ENCODE data around the gene PCDHB4. TPM values are rescaled to one million over a fixed set of nuclear protein-coding genes. Genes with fewer than 3 reads are reported as not detected.
A peak's percentile ranks its signal among the peaks of the same experiment; 100 is the strongest.
"Not testable (repeated sequence)": the region's sequence is repeated elsewhere in the genome, so short reads cannot be mapped to it uniquely, and the experiment has no call there.

The PCDHB4 gene
- total RNA-seq, 1 experiment from 2014 or later, result 2.6 TPM

- Mint-ChIP-seq H3K36me3 (peaks cover 35% of the 10 kb centered on the region), H3K9me3 (peaks cover 3% of the 10 kb centered on the region; the same call in 1 of the 2 replicates), H3K4me3 (peak within 1 kb of the TSS; percentile 80), H3K4me1 (peaks cover 14% of the 10 kb centered on the region), H3K27ac (peak within 1 kb of the TSS; percentile 98), H3K27me3 (ENCODE audit: low read depth) (no peaks in the 10 kb centered on the region)
- ChIA-PET CTCF (interaction anchor here (0.7 to 1.3 kb wide), 8 partner anchors 14 to 464 kb away, joined by 3 to 7 read pairs (median 3); partner anchors contain the start of genes PCDHA12, PCDHB11 and PCDHB16), POLR2A (no interaction called here)
- peak; percentile 88 for DNase-seq (ENCODE audit: low spot score)
- peak; percentile 90 for ATAC-seq
- TF ChIP-seq, protein P1, sequence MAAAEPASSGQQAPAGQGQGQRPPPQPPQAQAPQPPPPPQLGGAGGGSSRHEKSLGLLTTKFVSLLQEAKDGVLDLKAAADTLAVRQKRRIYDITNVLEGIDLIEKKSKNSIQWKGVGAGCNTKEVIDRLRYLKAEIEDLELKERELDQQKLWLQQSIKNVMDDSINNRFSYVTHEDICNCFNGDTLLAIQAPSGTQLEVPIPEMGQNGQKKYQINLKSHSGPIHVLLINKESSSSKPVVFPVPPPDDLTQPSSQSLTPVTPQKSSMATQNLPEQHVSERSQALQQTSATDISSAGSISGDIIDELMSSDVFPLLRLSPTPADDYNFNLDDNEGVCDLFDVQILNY (CRISPR knock-in tag; IDR thresholded peaks at IDR 0.05), result no peak
- TF ChIP-seq CREM (CRISPR knock-in tag; IDR thresholded peaks at IDR 0.05), result no peak
- peak; percentile 71 for TF ChIP-seq CTCF (IDR thresholded peaks at IDR 0.05)
Measured at GRCh38 chr5:141100243-141100805, 21.3 kb upstream of the PCDHB4 start, which contains the start of gene PCDHB3. TSS of gene PCDHB3 (plus strand) at chr5:141100473. CDS start at chr5:141100650, 177 bp downstream.

GRCh38 chr5:141101059-141101458, 20.6 kb upstream of the PCDHB4 start:
- H3K4me1 Mint-ChIP-seq, result peaks cover 8% of the 10 kb centered on the region
- H3K27ac Mint-ChIP-seq, result 0 out of 2 replicates have a peak overlapping the region, but pooled peaks have one; percentile 44
- ChIA-PET CTCF (interaction anchor here (0.7 to 1.3 kb wide), 8 partner anchors 15 to 463 kb away, joined by 3 to 7 read pairs (median 3); partner anchors contain the start of genes PCDHA12, PCDHB11 and PCDHB16), POLR2A (no interaction called here)
- DNase-seq (ENCODE audit: low spot score), result no peak
- H3K9me3 Mint-ChIP-seq, result no peaks in the 10 kb centered on the region
- no peaks in the 10 kb centered on the region for H3K27me3 Mint-ChIP-seq (ENCODE audit: low read depth)
- TF ChIP-seq ZNF232 (CRISPR knock-in tag; IDR thresholded peaks at IDR 0.05) (no peak), SMAD4 (CRISPR knock-in tag; IDR thresholded peaks at IDR 0.05) (no peak), FOXK1 (CRISPR knock-in tag; IDR thresholded peaks at IDR 0.05) (no peak), HMGA2 (CRISPR knock-in tag; IDR thresholded peaks at IDR 0.05) (no peak), OVOL2 (CRISPR knock-in tag; IDR thresholded peaks at IDR 0.05; ENCODE audit: borderline replicate concordance) (no peak), JUN (CRISPR knock-in tag; IDR thresholded peaks at IDR 0.05) (no peak), CTCF (IDR thresholded peaks at IDR 0.05) (no peak), NFE2L1 (CRISPR knock-in tag; IDR thresholded peaks at IDR 0.05) (no peak), ZMAT4 (CRISPR knock-in tag; IDR thresholded peaks at IDR 0.05) (no peak), JAZF1 (CRISPR knock-in tag; IDR thresholded peaks at IDR 0.05) (no peak), ESRRA (CRISPR knock-in tag; IDR thresholded peaks at IDR 0.05; ENCODE audit: borderline replicate concordance) (no peak), CREM (CRISPR knock-in tag; IDR thresholded peaks at IDR 0.05) (no peak), ZBTB21 (CRISPR knock-in tag; IDR thresholded peaks at IDR 0.05; ENCODE audit: borderline replicate concordance) (no peak)
- TF ChIP-seq, protein P2, sequence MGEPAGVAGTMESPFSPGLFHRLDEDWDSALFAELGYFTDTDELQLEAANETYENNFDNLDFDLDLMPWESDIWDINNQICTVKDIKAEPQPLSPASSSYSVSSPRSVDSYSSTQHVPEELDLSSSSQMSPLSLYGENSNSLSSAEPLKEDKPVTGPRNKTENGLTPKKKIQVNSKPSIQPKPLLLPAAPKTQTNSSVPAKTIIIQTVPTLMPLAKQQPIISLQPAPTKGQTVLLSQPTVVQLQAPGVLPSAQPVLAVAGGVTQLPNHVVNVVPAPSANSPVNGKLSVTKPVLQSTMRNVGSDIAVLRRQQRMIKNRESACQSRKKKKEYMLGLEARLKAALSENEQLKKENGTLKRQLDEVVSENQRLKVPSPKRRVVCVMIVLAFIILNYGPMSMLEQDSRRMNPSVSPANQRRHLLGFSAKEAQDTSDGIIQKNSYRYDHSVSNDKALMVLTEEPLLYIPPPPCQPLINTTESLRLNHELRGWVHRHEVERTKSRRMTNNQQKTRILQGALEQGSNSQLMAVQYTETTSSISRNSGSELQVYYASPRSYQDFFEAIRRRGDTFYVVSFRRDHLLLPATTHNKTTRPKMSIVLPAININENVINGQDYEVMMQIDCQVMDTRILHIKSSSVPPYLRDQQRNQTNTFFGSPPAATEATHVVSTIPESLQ (CRISPR knock-in tag; IDR thresholded peaks at IDR 0.05), result no peak
- TF ChIP-seq, protein P3, sequence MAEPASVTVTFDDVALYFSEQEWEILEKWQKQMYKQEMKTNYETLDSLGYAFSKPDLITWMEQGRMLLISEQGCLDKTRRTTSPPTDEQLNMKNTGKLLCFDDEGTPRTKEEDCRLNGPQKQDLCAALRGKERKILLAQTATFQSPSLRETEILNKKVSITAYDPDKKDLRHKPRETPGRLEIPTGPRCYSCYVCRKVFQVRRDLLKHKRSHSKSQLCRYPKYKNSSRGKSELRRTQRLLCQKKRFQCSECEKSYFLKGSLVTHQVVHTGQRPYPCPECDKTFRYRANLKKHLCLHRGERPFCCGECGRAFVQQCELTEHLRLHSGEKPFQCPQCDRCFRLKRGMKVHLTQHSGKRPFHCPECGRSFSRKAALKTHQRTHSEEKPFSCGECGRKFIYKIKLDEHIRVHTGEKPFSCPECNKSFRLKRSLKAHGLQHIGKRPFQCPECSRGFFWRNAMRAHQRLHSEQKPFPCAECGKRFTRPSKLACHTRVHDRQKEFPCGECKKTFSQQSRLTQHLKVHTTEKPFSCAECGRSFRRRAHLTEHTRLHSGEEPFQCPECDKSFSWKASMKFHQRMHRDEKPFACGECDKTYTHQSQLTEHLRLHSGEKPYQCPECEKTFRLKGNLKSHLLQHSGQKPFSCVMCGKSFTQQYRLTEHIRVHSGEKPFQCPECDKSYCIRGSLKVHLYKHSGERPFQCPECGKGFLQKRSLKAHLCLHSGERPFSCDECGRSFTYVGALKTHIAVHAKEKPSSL (CRISPR knock-in tag; conservative IDR thresholded peaks at IDR 0.05), result no peak
- TF ChIP-seq, protein P4, sequence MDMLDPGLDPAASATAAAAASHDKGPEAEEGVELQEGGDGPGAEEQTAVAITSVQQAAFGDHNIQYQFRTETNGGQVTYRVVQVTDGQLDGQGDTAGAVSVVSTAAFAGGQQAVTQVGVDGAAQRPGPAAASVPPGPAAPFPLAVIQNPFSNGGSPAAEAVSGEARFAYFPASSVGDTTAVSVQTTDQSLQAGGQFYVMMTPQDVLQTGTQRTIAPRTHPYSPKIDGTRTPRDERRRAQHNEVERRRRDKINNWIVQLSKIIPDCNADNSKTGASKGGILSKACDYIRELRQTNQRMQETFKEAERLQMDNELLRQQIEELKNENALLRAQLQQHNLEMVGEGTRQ (CRISPR knock-in tag; IDR thresholded peaks at IDR 0.05), result no peak
- ATAC-seq, result no peak; the same call in 1 of the 2 replicates
- peak overlapping the region; percentile 80 for H3K4me3 Mint-ChIP-seq
- peaks cover 28% of the 10 kb centered on the region for H3K36me3 Mint-ChIP-seq

GRCh38 chr5:141102070-141102469, 19.5 kb upstream of the PCDHB4 start:
- POLR2A ChIA-PET, H3K4me3 Mint-ChIP-seq: not testable (repeated sequence)
- H3K36me3 Mint-ChIP-seq, result peaks cover 23% of the 10 kb centered on the region

GRCh38 chr5:141102471-141102870, 19.1 kb upstream of the PCDHB4 start:
- DNase-seq (ENCODE audit: low spot score); H3K27ac Mint-ChIP-seq; H3K4me3 Mint-ChIP-seq; CTCF ChIA-PET; H3K9me3 Mint-ChIP-seq; POLR2A ChIA-PET; H3K4me1 Mint-ChIP-seq; ATAC-seq; H3K27me3 Mint-ChIP-seq (ENCODE audit: low read depth): not testable (repeated sequence)
- peaks cover 23% of the 10 kb centered on the region for H3K36me3 Mint-ChIP-seq

More at GRCh38 chr5:141102070-141102469, 19.5 kb upstream of the PCDHB4 start:
- ATAC-seq; H3K27ac Mint-ChIP-seq; CTCF ChIA-PET; H3K4me1 Mint-ChIP-seq; H3K27me3 Mint-ChIP-seq (ENCODE audit: low read depth); DNase-seq (ENCODE audit: low spot score); H3K9me3 Mint-ChIP-seq: not testable (repeated sequence)

Data from WTC11 (cell line).